Islet precursor cell (in vitro differentiated cells): ENCODE measurements around the gene SOX5.
"Not testable (repeated sequence)": the region's sequence is repeated elsewhere in the genome, so short reads cannot be mapped to it uniquely, and the experiment has no call there.

Source experiments
- DNase-seq: peaks from one replicate; pipeline ENCODE4 v3.0.0-alpha.2; 2018

Gene SOX5

DNA sequence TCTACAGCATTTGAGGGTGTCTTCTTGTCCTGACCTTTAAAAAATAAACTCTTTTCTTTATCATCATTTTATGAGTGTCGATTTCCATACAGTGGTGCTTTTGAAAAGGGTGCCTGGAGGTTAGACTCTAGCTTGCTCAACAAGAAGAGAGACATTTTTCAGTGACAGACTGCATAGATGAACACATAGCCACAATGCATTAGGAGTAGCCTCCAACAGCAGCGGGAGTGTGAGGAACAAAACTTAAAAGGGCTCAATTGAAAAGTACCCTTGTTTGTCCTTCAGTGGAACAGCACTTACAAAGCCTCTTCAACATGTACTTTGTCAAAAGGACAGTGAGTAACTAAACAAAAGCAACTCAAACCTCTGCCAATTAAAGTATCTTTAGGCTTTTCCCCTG lies 119.3 kb downstream of the SOX5 start:
- no peak for DNase-seq

DNA sequence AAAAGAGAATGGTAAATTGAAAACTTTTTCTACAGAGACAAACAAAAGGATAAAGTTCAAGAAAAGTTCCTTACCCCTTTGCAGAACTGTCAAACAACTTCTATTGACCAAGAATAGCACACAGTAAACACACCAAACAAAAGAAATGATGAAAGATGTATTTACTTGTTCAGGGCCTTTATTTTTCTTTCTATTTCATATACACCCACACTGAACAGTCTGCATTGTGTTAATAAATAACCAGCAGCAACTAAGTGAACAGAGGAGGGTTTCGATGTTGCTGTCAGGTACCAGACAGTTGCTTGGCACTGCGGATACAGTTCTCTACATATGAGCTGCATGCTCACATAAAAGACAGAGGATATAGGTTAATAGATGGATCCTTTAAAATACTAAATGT lies 122.1 kb downstream of the SOX5 start:
- no peak for DNase-seq

DNA sequence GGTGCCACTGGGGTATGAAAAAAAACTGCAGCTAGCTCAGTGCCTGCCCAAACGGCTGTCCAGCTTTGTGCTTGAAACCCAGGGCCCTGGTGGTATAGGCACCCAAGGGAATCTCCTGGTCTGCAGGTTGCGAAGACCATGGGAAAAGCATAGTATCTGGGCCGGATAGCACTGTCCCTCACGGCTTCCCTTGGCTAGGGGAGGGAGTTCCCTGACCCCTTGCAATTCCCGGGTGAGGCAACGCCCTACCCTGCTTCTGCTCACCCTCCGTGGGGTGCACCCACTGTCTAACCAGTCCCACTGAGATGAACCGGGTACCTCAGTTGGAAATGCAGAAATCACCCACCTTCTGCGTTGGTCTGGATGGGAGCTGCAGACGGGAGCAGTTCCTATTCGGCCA lies 124.3 kb downstream of the SOX5 start:
- DNase-seq = not testable (repeated sequence)

DNA sequence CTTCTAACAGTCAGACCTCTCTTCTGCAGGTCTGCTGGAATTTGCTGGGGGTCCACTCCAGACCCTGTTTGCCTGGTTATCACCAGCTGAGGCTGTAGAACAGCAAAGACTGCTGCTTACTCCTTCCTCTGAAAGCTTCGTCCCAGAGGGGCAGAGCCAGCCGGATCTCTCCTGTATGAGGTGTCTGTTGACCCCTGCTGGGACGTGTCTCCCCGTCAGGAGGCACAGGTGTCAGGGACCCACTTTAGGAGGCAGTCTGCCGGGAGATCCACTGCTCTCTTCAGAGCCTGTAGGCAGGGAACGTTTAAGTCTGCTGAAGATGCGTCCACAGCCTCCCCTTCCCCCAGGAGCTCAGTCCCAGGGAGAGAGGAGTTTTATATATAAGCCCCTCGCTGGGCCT lies 125.1 kb downstream of the SOX5 start:
- DNase-seq = no peak

DNA sequence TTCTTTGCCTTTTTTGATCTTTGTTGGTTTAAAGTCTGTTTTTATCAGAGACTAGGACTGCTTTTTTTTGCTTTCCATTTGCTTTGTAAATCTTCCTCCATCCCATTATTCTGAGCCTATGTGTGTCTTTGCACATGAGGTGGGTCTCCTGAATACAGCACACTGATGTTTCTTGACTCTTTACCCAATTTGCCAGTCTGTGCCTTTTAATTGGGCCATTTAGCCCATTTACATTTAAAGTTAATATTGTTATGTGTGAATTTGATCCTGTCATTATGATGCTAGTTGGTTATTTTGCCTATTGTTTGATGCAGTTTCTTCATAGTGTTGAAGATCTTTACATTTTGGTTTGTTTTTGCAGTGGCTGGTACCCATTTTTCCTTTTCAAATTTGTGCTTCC lies 126.6 kb downstream of the SOX5 start:
- not testable (repeated sequence) for DNase-seq

DNA sequence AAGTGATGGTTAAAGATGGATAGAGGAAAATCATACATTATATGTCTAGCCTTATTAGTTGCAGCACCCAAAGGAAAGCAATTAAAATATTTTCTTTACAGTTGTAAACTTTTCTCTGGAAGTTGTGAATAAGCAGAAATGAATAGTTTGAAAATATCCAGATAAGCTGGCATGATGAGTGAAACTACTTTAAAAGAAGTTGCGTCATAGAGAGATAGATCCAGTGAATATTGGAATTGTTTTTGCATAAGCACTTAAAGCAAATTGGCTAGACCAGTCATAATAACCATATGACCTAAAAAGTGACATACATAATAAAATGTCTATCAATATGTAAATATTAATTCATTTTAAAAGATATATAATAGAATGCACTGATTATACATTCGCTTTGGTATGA lies 132.1 kb downstream of the SOX5 start:
- DNase-seq = no peak

DNA sequence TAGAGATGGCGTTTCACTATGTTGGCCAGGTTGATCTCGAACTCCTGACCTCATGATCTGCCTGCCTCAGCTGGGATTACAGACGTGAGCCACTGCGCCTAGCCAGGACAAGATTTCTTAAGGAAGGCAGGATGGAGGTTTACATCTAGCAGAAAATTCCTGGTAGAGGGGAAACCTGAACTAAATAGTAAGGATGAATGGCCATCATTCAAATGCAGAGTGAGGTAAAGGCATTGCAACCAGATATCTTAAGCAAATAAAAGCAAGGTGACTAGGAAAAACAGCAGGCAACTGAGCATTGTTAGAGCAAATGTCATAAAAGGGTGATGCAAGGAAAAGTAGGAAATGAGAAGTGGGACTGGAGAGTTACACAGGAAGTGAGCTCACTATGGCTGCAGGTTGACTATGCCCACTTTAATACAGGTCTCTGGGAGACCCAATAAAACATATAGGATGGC lies 133.0 kb downstream of the SOX5 start:
- DNase-seq = no peak

DNA sequence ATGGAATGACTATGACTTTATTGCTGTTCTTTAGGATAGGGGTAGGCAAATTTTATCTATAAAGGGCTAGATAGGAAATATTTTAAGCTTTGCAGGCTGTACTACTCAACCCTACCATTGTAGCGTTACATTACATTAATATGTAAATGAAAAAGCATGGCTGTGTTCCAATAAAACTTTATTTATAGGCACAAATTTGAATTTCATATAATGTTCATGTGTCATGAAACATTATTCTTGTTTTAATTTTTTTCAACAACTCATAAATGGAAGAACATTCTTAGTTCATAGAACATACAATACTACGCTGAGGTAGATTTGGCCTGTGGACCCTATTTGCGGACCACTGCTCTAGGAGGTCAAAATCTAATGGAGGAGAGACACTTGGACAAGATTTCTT lies 133.7 kb downstream of the SOX5 start:
- no peak for DNase-seq

DNA sequence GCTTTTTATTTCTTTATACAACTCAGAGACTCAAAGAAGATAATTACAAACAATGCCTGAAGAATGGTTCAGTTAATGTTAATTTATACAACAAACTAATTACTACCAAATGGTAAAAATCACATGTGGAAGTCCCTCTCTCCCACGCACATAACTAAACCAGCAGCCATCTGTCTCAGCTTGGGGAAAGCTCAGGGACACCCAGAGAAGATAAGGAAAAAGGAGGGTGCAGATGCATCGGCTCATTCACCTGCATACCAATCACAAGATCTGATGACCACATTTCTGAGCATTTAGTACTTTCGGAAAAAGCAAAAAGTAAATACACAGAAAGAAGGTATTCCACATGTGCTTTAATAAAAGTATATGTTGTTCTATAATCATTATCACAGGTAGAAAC lies 136.3 kb downstream of the SOX5 start:
- no peak for DNase-seq

DNA sequence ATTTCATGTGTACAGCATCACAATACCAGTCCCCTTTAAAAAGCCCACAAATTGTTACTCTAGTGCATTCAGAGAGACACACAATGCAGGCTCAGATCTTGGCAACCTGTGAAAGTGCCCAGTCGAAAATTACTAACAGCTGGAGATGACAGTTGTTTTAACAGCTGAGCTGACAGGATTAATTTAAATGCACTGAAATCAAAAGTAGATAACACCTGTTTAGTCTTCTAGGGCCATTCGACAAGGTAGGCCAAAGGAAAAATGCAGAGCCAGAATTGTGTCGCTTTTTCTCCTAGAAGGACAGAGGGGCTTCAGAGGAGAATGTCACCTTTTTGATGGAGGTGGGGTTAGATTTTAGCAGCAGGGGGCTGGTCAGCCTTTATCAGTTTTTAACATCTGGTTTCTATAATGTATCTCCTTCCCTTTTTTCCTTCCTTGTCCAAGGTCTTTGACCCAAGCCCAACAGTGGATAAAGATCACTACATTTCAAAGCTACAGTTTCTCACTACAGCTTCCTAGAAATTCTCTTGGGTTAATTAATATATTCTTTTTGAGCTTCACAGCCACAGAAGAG lies 139.1 kb downstream of the SOX5 start:
- DNase-seq = no peak

DNA sequence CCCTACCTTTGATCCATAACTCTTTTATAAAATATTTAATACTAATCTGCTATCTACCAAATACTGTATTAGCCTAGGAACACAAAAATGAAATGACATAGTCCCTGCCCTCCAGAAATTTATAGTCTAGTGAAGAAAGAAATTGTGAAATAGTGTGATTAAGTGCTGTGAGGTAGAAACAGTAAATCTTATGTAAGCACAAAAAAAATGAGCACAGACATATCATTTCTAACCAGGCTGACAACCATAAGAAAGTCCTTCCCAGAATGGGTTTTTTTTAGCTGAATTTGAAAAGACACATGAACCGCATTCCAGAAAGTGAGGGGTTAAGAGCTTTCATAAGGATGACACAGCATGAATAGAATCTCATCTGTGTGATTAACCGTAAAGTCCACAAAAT lies 145.9 kb downstream of the SOX5 start:
- no peak for DNase-seq

DNA sequence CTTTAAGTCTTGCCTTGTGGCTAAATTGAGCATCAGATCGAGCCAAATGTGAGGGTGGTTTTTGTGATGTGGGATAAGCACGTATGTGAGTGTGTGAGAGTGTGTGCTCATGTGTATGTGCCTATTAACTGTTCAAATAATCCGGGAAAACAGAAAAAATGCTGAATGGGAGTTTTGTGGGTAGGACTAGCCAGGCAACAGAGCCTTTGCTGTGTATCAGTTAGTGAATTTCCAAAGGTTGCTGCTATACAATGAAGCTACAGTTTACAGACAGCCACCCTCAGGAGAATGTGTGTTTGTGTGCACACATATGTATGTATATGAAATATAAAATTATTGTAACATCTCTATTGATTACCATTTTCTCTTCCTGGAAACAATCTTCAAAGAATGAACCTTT lies 154.0 kb downstream of the SOX5 start:
- no peak for DNase-seq

DNA sequence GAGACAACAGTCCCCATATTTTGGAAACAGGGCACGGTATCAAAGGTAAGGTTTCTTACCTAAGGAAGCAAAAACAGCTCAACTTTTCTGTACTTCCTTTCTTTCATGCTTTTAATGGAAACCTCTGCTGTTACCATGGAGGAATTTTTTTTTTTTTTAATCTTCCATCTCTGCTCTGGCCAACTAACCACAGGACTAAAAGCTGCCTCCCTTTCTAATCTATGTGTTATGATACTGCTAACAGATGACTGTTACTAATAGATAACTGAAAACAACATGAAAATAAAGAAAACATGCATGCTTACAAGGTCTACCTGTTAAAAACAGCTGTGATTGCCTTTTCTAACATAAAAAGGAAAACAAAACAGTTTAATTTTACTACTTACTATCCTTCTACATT lies 168.4 kb downstream of the SOX5 start:
- no peak for DNase-seq

DNA sequence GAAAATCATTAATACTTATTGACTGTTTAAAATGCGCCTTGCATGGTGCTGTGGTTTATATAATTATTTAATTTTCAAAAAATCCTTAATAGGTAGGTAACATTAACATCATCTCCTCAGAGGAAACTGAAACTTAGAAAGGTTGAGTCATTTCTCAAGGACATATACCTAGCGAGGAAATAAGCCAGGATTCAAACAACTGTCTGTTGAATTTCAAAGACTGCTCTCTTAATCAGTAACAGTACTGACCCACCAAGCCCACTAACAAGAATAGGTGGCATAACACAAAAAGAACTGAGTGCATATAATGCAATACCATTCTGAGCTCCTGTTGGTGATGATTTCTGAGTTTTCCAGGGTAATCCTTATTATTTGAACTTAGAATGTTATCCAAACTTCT lies 174.3 kb downstream of the SOX5 start:
- DNase-seq = no peak

DNA sequence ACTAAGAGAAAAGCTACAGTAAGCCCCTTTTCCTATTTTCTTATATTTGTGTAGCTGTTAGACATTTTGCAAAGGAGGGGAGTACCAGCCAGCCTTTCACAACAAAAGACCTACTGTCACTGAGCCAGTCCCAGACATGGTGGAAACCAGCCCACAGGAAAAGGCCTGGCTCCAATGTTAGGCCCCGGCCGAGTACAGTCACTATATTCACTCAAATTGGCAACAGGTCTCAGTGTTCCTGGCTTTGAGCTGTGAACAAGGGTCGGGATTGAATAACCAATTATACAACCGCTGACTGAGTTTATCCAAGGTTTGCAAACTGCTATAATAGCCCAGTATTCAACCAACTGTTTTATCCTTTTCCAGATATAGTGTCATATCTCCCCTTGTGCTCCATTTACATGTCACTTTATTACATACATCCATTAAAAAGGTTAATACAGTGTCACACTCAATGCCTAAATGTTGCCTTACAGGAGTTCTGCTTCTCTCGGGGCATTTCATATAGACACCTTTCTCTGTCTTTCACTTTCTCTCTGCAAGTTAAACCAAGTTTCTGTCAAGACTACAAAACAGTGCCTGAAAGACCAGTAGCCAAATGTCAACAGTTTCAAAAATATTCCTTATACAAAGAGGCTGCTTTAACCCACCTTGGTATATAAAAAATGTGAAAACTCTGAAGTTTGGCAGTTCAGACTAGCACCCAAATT lies 178.1 kb downstream of the SOX5 start:
- DNase-seq = peak; percentile 93

DNA sequence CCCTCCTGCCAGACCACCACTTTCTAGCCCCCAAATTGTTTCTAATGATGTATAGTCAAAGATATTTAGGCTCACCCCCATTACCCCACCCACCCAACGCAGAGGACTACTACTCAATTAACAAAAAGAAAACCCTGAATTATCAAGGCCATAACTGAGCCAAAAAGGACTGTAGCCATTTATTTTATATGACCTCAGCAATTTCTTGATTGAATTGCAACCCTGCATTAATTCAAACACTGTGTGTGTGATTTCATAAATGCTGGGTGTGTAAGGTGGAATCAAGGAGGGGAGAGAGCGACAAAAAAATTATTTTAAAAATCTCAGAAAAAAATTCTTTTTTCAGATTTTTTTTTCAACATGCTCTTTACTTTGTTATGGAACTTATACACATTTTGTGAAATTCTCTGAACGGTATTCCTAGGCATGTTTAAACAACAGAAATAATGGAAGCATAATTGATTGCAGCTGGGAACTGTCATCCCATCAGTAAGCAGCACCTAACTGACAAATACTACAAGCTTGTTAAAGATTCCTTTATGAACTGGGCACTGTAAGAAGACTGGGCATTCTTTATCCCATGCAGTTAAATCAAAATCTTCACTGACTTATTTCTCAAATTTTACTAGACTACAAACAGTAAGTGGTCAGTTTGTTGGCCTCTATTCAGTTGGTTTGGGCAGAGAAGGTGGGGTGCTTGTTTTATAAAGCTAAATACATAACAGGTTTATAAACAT lies 179.1 kb downstream of the SOX5 start:
- no peak for DNase-seq

DNA sequence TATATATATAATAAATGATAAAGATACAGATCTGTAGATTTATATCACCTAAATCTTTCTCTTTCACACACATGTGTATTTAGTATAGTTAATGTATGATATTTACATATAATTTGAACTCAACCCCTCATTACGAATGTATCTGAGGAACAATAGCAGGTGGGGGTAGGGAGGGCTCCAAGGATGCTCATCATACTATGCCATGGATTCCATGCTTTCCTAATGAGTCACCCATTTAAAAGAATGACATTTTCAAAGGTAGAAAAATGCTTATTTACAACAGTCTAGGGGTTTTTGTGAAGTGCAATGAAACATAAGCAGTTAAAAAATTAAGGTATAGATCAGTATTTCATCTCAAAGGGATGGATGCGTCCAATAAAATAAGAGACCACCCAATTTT lies 181.6 kb downstream of the SOX5 start:
- no peak for DNase-seq

DNA sequence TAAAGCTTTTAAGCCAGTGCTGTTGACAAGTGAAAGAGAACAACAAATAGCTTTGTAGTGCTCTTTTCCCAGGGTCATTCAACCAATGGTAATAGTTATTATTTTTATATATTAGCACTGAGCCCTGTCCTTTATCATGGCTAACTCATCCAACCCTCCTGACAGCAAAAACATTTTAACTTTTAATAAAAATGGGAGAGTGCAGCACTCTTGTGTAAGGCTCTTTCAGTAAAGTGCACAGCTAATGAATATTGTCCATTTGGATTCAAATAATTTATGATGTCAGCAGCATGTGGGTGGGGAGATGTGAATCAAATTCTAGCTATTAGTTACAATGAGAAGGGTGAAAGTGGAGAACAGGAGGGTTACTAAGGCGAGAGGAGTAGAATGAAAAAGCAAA lies 185.7 kb downstream of the SOX5 start:
- no peak for DNase-seq

DNA sequence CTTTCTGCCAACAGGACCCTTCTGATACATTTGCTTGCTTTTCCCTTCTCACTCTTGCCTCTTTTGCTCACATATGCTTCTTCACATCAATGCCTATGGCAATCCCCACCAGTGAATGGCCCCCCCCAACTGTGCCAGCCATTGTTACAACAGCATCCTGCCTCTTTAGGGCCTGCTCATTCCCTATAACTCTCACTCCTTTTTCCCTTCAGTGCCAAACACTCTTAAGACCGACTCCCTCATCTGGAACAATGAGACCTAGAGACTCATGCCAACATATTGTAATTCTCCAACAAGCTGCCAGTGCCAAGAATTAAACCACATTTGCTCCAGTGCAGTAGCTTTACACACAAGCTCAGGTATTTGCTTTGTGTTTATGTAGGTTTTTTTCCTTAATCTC lies 189.0 kb downstream of the SOX5 start:
- DNase-seq = no peak

DNA sequence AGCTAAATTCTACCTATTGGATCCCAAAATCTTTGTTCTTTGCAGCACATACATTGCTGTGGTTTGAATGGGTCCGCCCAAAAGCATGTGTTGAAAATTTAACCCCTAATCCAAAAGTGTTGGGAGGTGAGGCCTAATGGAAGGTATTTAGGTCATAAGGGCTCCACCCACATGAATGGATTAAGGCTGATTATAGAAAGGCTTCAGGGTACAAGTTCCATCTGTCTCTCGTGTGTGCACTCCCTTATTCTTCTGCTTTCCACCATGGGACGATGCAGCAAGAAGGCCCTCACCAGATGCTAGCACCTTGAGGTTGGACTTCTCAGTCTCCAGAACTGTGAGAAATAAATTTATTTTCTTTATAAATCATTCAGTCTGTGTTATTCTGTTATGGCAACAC lies 190.9 kb downstream of the SOX5 start:
- no peak for DNase-seq

DNA sequence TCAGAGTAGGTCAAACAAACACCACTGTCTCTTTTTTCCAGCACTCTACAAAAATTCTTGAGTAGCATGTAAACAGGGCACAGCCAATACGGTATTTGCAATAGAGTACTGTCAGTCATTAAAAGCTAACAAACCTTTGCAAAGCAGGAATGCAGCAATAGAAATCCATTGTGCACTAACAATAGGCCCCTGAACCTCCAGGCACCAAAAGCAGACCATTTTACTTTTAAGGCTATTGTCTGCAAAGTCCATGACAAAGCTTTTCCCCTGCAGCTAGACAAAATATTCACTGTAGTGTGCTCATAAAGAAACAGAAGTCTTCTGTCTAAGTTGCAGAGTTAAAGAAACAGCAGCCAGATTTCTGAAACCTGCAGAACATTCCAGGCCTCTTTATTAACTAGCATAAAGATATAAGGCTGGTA lies 191.9 kb downstream of the SOX5 start:
- DNase-seq = peak; percentile 80

DNA sequence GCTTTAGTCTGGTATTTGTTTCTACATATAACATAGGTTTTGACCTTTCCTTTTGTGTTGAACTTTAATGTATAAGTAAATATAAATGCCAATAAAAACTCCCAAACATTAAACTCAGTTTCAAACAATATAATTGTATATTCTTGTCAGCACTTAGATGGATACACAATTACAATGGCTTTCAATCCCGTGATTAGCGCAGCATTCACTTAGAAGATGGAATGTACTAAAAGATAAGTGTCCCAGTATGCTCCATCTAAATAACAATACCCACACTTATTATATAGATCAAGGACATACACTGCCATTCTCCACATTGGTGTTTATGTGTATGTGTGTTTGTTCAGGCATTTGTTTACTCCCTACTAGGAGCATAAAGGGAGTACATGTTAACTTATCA lies 193.1 kb downstream of the SOX5 start:
- DNase-seq = no peak

DNA sequence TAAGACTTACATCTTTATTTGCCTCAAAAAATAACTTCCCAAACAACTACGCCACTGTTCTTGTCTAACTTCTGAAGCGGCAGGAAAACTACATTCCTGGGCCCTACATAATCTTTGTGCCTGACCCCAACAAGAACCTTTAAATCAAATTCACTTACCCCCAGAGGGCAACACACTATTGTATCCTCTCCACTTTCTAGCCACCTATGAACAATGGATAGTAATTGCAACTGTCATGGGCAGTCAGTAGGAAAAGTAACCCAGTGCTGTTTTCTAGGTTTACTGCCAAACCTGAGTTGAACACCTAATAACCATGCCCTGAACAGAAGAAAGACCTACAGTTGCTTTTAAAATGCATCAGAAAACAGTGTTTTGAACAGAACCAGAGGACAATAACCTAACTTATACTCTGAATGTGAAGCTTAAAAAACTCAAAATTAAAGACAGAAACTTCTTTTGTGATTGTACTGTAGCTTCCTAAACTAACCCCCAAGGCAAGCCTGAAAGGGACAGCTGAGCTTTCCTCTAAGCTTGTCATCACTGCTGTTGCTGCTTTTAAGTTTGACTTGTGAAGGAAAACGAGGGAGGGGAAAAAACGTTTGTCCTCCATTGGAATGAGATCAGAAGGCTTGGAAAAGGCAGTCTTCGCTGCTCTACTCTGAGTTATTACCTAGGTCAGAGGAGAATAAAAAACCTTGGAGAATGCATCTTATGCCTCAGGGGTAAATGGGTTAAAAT lies 195.7 kb downstream of the SOX5 start:
- peak; percentile 60 for DNase-seq

DNA sequence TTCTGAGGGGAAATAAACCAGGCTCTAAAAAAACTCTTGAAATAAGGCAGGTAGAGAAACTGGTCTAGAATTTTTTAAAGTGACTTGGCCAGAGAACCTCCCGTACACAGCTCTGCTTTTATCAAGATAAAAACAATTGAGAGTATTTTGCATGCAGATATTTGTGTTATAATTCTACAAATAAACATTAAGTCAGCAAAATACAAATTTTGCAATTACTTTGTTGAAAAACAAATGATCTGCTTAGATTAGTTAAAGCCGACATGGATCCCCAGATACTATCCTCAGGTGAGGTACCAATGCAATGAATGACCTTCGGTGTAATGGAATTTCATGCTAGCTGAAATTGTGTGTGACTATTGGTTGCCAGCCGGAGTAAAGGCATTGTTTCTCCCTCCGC lies 197.2 kb downstream of the SOX5 start:
- DNase-seq = no peak
